ENCODE data around the gene FILIP1. TPM values are rescaled to one million over a fixed set of nuclear protein-coding genes. Genes with fewer than 3 reads are reported as not detected.

Gene FILIP1
- total and polyA plus RNA-seq, 2 of the 4 experiments (the other 2 are of a cell fraction) = under 0.01 to 0.03 TPM

GRCh38 chr6:75415804-75416203 lies 77.8 kb downstream of the FILIP1 start:
- dilution Hi-C loops (cut with HindIII; ENCODE audit: low sequenced_read_pairs, unreplicated experiment) (no loop called here), intact Hi-C loops (cut with micrococcal nuclease) (no loop called here)
- WGBS, 2 experiments (ENCODE audit: extremely low coverage in 2 of 2, insufficient read length in 1 of 2) = no CpG with 5 or more reads among the region's 1 CpG

More at GRCh38 chr6:75415804-75416203, 77.8 kb downstream of the FILIP1 start:
- POLR2A ChIA-PET (ENCODE audit: unreplicated experiment) = no interaction called here
- H3K4me1 ChIP-seq (ENCODE audit: control insufficient read depth, insufficient read depth, low read length) = peaks cover 7% of the 10 kb centered on the region; the same call in 1 of the 2 replicates
- H4K5ac ChIP-seq (ENCODE audit: low read depth, low read length) = no peak overlapping the region
- no TSS peak for BruUV-seq (replicated peaks)
- H4K8ac ChIP-seq (ENCODE audit: low read depth in 2 of 2, low read length in 2 of 2) = no peak overlapping the region
- H3K79me1 ChIP-seq (ENCODE audit: low read depth in 1 of 2, low read length in 2 of 2) = no peaks in the 10 kb centered on the region
- H3K27me3 ChIP-seq (ENCODE audit: control insufficient read depth, insufficient read depth, low read length) = peaks cover 4% of the 10 kb centered on the region; the same call in 1 of the 2 replicates
- no peak overlapping the region for H2BK15ac ChIP-seq (ENCODE audit: low read depth, low read length)
- no peak overlapping the region for H4K91ac ChIP-seq (ENCODE audit: insufficient read depth, low read depth, low read length)
- H2BK20ac ChIP-seq (ENCODE audit: low read depth, low read length) = no peak overlapping the region
- H3K9ac ChIP-seq (ENCODE audit: low read depth, low read length) = no peak overlapping the region
- H4K20me1 ChIP-seq (ENCODE audit: insufficient read depth, low read length) = no peaks in the 10 kb centered on the region
- H3K18ac ChIP-seq (ENCODE audit: low read depth, low read length) = no peak overlapping the region
- H3K9me1 ChIP-seq (ENCODE audit: insufficient read depth, low read length) = no peaks in the 10 kb centered on the region
- ATAC-seq (ENCODE audit: low read depth) (no peak), DNase-seq (no peak)
- H3K23ac ChIP-seq (ENCODE audit: low read depth, low read length) = no peak overlapping the region
- CTCF ChIA-PET = no interaction called here
- H2AK9ac ChIP-seq (replicated peaks; ENCODE audit: low read depth, low read length, poor library complexity) = no peak overlapping the region
- no peak overlapping the region for H2BK120ac ChIP-seq (ENCODE audit: low read depth, low read length)
- H3K4me3 ChIP-seq (ENCODE audit: insufficient read depth, low read depth, low read length) = no peak overlapping the region
- H3K9me3 ChIP-seq (ENCODE audit: control insufficient read depth, insufficient read depth, low read length) = no peaks in the 10 kb centered on the region
- H3K4ac ChIP-seq (ENCODE audit: low read depth, low read length) = no peak overlapping the region
- no peak overlapping the region for H2BK5ac ChIP-seq (ENCODE audit: low read depth, low read length, poor library complexity, severe bottlenecking)
- H3K4me2 ChIP-seq (ENCODE audit: low read depth, low read length) = no peak overlapping the region
- in situ Hi-C loops (cut with MboI; ENCODE audit: low sequenced_read_pairs) = no loop called here
- no peak overlapping the region for H3K14ac ChIP-seq (replicated peaks; ENCODE audit: low read depth, low read length)
- no peak overlapping the region for H3K27ac ChIP-seq (ENCODE audit: insufficient read depth, low read length)
- no peak overlapping the region for H2AFZ ChIP-seq (replicated peaks; ENCODE audit: low read length, poor library complexity)
- no peak overlapping the region for H2AK5ac ChIP-seq (ENCODE audit: low read depth, low read length)
- H3K56ac ChIP-seq (ENCODE audit: extremely low read depth, insufficient read depth, low read length) = no peak overlapping the region
- TF ChIP-seq RFX5 (IDR thresholded peaks at IDR 0.05; ENCODE audit: low read depth, low read length) (no peak), CHD1 (IDR thresholded peaks at IDR 0.05; ENCODE audit: low read depth, low read length) (no peak), MXI1 (IDR thresholded peaks at IDR 0.05; ENCODE audit: borderline replicate concordance, low read depth, low read length) (no peak), USF2 (IDR thresholded peaks at IDR 0.05; ENCODE audit: low read depth, low read length) (no peak), CEBPB (IDR thresholded peaks at IDR 0.05; ENCODE audit: low read depth, low read length) (no peak), CTCF (conservative IDR thresholded peaks at IDR 0.05; ENCODE audit: low read depth, low read length) (no peak), NFE2L2 (IDR thresholded peaks at IDR 0.05; ENCODE audit: low read depth, low read length) (no peak), ELK1 (IDR thresholded peaks at IDR 0.05; ENCODE audit: borderline replicate concordance, low read depth, low read length) (no peak), MAZ (IDR thresholded peaks at IDR 0.05; ENCODE audit: borderline replicate concordance, low read depth, low read length) (no peak), BHLHE40 (IDR thresholded peaks at IDR 0.05; ENCODE audit: low read depth, low read length) (no peak), SMC3 (IDR thresholded peaks at IDR 0.05; ENCODE audit: low read depth, low read length) (no peak), RAD21 (IDR thresholded peaks at IDR 0.05; ENCODE audit: low read length) (no peak), RCOR1 (IDR thresholded peaks at IDR 0.05; ENCODE audit: insufficient replicate concordance, low read length) (no peak), POLR2A (IDR thresholded peaks at IDR 0.05; ENCODE audit: low read depth, low read length) (no peak)
- H3K36me3 ChIP-seq (ENCODE audit: control insufficient read depth, insufficient read depth, low read length) = no peaks in the 10 kb centered on the region

Data from IMR-90 (cell line).